Adrenal gland (tissue), 12 donors: ENCODE results near the gene MEGF11. TPM values are rescaled to one million over a fixed set of nuclear protein-coding genes. Genes with fewer than 3 reads are reported as not detected.

Source experiments
- DNase-seq, 7 donors: peaks; one replicate each; pipeline ENCODE4 v3.0.0-alpha.2; 2019 to 2020
- H3K27ac ChIP-seq, 5 donors: fragments of 200-600 bp; sonication (generic) in 4 of 5; 1 replicate in 3 of 5; 2 replicates in 2 of 5; pipeline versions ENCODE4 v1.5.1 to v1.8.0; 2016 to 2020; ENCODE audit warnings: mild to moderate bottlenecking in 1 of 5
- H3K27me3 ChIP-seq: fragments of 200-600 bp; 2 replicates; pipeline ENCODE4 v1.8.0; 2021
- H3K36me3 ChIP-seq, 2 donors: fragments of 200-600 bp; replicated peaks in 1 of 2; 1 replicate in 1 of 2; 2 replicates in 1 of 2; pipeline versions ENCODE4 v1.5.1 to v1.8.0; 2018 to 2022
- H3K4me1 ChIP-seq, 2 donors: fragments of 200-600 bp; replicated peaks in 1 of 2; 1 replicate in 1 of 2; 2 replicates in 1 of 2; pipeline versions ENCODE4 v1.5.1 to v1.8.0; 2018 to 2021
- H3K4me3 ChIP-seq, 4 donors: fragments of 200-600 bp; sonication (generic) in 3 of 4; one replicate each; pipeline ENCODE4 v1.5.1; 2016 to 2018
- H3K9me3 ChIP-seq, 3 donors: fragments of 200-600 bp; sonication (generic) in 1 of 3; replicated peaks in 1 of 3; 1 replicate in 2 of 3; 2 replicates in 1 of 3; pipeline versions ENCODE4 v1.5.1 to v1.8.0; 2016 to 2021
- POLR2A ChIP-seq, 2 donors: fragments of 450-650 bp; IDR thresholded peaks; one replicate each; pipeline ENCODE4 v1.6.1; 2017; ENCODE audit warnings: antibody characterized with exemption in 2 of 2, mild to moderate bottlenecking in 2 of 2, moderate library complexity in 1 of 2
- WGBS, 4 donors: extraction: QIAGEN DNeasy Blood & Tissue Kit in 2 of 4; methylation state at CpG; one replicate each; pipeline versions ENCODE4 v1.1.5 to v1.1.7; 2013 to 2017; 5-methylcytosine and 5-hydroxymethylcytosine counted together
- intact Hi-C, 2 donors: fragments of 100-400 bp; cut with DNase I; formaldehyde crosslinking; loops; one replicate each; pipeline versions ENCODE4 v1.14.1 to v1.15.0; 2022 to 2023
- polyA plus RNA-seq, 3 donors: library from polyadenylated mRNA; stranded (reverse); fragments of 200-250 nt in 2 of 3; fragments of 350-450 nt in 1 of 3; fragmentation: Illumina TruSeq in 1 of 3; extraction: RNeasy Lipid Tissue Mini Kit (QIAGEN cat#74804) in 1 of 3; gene quantifications; one replicate each; pipeline ENCODE4 v1.2.3, GENCODE V29; 2013 to 2014
- total RNA-seq, 9 donors: library from RNA; depleted of rRNA in 4 of 9; stranded (reverse); fragments of >200 nt in 4 of 9; fragments of 120-200 nt in 1 of 9; fragmentation: NEBNext Ultra II Directional in 1 of 9; extraction: Animal tissue kit (Norgen Biotek cat#: 25700) in 1 of 9; gene quantifications; one replicate each; pipeline versions ENCODE4 v1.1.0 to v1.2.4, GENCODE V29; 2013 to 2023
- TF ChIP-seq, protein P1 (sequence below), 6 experiments: fragments of 450-650 bp in 4 of 6; fragments of 200-600 bp in 2 of 6; sonication (generic) in 1 of 6; IDR thresholded peaks; 1 replicate in 5 of 6; 2 replicates in 1 of 6; pipeline versions ENCODE4 v1.5.1 to v1.8.0; 2016 to 2021; ENCODE audit warnings: antibody characterized with exemption in 6 of 6, mild to moderate bottlenecking in 2 of 6, moderate library complexity in 1 of 6
- donor health status: healthy with polysubstance abuse.
- donor health status: Bipolar disorder and iron deficiency.
- donor health status: DM: yes; HTN: yes; CAD: no.
- donor health status: DM: no; HTN: no; CAD: no.
- donor health status: DM: no; HTN: no; CAD: no.
- donor health status: DM: yes; HTN: yes; CAD: no.

Gene MEGF11
- total and polyA plus RNA-seq, 12 donors: 0.04 to 0.98 (median 0.14) TPM; not detected in 5

DNA sequence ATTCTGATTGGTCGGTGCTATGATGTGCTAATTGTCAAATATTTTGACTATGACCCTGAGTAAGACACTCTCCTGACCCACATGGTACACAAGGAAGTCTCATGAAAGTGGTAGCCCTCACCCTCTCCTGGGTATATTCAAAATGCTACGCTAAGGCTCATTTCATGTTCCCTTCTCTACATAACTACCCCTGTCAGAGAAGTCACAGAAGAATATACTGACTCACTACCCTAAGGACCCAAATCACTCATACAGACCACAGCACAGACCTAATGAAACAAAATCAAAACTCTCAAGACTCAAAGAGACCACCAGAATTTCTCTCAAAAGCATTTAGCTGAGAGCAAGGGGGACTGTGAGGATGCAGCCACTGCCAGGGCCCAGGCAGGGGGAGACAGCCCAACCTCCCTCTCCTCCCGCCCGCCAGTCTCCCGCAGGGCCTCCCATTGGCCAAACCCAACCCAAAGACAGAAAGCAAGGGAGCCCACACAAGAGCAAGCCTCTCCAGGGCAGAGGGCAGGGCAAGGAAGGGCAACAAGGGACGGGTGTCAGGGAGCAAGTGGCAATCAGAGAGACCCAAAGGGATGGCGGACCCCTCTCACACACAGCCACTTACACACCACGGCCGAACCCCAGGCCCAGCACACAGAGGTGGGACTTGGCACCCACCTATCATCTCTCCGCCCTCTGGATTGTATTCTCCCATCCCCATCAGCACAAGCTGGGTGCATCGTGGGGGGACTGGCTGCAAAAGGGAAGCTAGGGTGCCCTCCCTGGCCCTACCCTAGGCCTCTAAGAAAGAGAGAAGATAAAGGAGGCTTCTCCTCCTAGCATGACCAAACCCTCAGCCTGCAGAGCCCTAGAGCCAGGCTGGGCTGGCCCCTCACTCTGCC is 41.6 kb downstream of the MEGF11 start:
- DNase-seq: no peak
- Histone ChIP-seq H3K4me3 (no peak overlapping the region), H3K36me3 (no peaks in the 10 kb centered on the region), H3K27me3 (no peaks in the 10 kb centered on the region), H3K27ac (no peak overlapping the region), H3K4me1 (no peaks in the 10 kb centered on the region), H3K9me3 (peaks cover 0 to 2% (median 0%) of the 10 kb centered on the region in 3 donors)
- 72 to 90% (median 84%) methylated on average over 7 to 11 of the region's 11 CpGs for WGBS, 4 donors
- TF ChIP-seq, protein P1, sequence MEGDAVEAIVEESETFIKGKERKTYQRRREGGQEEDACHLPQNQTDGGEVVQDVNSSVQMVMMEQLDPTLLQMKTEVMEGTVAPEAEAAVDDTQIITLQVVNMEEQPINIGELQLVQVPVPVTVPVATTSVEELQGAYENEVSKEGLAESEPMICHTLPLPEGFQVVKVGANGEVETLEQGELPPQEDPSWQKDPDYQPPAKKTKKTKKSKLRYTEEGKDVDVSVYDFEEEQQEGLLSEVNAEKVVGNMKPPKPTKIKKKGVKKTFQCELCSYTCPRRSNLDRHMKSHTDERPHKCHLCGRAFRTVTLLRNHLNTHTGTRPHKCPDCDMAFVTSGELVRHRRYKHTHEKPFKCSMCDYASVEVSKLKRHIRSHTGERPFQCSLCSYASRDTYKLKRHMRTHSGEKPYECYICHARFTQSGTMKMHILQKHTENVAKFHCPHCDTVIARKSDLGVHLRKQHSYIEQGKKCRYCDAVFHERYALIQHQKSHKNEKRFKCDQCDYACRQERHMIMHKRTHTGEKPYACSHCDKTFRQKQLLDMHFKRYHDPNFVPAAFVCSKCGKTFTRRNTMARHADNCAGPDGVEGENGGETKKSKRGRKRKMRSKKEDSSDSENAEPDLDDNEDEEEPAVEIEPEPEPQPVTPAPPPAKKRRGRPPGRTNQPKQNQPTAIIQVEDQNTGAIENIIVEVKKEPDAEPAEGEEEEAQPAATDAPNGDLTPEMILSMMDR (IDR thresholded peaks at IDR 0.05): no peak
- no peak for TF ChIP-seq POLR2A (IDR thresholded peaks at IDR 0.05)
- intact Hi-C loops: no loop called here

DNA sequence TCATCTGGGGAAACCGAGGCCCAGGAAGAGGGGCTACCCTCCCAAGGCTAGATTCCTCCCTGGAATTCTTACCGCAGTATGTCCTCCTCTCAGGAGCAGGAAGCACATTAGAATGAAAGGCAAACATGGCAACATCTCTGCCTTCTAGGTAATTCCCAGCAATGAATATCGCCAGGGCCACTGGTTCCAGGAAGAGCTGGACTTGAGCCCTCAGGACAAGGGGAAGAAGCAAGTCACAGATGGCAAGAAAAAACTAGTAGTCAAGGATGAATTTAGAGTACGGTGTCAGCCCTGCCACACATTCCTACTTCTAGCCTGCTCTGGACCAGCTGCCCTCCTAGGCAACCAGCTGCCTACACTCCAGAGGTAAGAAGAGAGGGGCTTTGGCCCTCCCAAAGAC is 42.9 kb downstream of the MEGF11 start:
- H3K4me1 ChIP-seq: no peaks in the 10 kb centered on the region
- DNase-seq: no peak

DNA sequence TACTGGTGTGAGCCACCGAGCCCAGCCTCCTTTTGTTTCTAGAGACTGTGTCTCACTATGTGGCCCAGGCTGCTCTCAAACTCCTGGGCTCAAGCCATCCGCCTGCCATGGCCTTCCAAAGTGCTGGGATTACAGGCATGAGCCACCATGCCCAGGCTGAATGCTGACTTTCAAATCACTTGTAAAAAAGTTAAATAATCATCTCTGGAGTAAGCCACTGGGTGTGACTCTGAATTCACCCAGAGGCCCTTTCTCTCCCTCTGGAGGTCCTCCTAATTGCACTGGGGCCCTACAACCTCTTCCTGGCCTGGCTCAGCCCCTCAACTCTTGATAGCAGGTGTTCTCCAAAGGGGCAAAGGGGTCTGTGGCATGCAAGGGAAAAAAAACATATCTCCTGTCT is 54.8 kb downstream of the MEGF11 start:
- H3K9me3 ChIP-seq: no peaks in the 10 kb centered on the region
- 87 to 95% (median 88%) methylated on average over 2 of the region's 2 CpGs for WGBS, 4 donors
- H3K36me3 ChIP-seq: no peaks in the 10 kb centered on the region
- H3K27me3 ChIP-seq: no peaks in the 10 kb centered on the region
- H3K4me1 ChIP-seq: no peaks in the 10 kb centered on the region
- no peak for TF ChIP-seq POLR2A (IDR thresholded peaks at IDR 0.05)
- no peak for DNase-seq
- no peak overlapping the region for H3K4me3 ChIP-seq
- intact Hi-C loops: loop anchor here in 1 of 2 donors (10.0 kb wide), 1 partner anchor 224 kb away; no protein-coding TSS in a partner anchor
- no peak overlapping the region for H3K27ac ChIP-seq

More for the DNA sequence above, 42.9 kb downstream of the MEGF11 start:
- peaks cover 0 to 4% (median 0%) of the 10 kb centered on the region in 3 donors for H3K9me3 ChIP-seq
- no peak overlapping the region for H3K27ac ChIP-seq
- WGBS, 4 donors: 84 to 94% (median 89%) methylated on average over 4 of the region's 4 CpGs
- intact Hi-C loops: no loop called here
- no peak for TF ChIP-seq POLR2A (IDR thresholded peaks at IDR 0.05)
- TF ChIP-seq, protein P1 (IDR thresholded peaks at IDR 0.05): no peak
- no peaks in the 10 kb centered on the region for H3K36me3 ChIP-seq
- no peaks in the 10 kb centered on the region for H3K27me3 ChIP-seq
- H3K4me3 ChIP-seq: no peak overlapping the region

DNA sequence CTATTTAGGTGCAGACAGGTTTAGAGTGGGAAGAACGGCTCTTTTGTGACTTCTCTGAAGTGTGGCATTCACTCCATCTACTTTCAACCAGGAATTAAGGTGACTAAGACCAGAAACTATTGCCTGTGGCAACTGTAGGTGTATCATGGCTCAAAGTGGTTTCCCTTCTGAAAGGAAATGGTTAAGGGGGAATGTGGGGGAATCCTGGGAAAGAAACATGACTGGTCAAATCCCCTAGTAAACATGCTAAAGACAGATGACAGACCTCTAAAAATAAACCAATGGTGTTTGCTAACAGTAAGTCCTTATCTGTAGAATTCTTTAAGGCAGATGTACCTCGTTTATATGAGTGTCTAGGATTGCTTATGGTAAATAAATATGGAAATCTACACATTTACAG is 56.9 kb downstream of the MEGF11 start:
- Histone ChIP-seq H3K27me3 (no peaks in the 10 kb centered on the region), H3K4me1 (no peaks in the 10 kb centered on the region), H3K9me3 (no peaks in the 10 kb centered on the region), H3K36me3 (no peaks in the 10 kb centered on the region), H3K27ac (no peak overlapping the region), H3K4me3 (no peak overlapping the region)
- TF ChIP-seq POLR2A (IDR thresholded peaks at IDR 0.05): no peak
- TF ChIP-seq, protein P1 (IDR thresholded peaks at IDR 0.05): no peak
- no peak for DNase-seq
- intact Hi-C loops: loop anchor here in 1 of 2 donors (10.0 kb wide), 1 partner anchor 222 kb away; no protein-coding TSS in a partner anchor
- WGBS, 4 donors: 41 to 50% (median 46%) methylated on average over 2 of the region's 2 CpGs
